Spleen (tissue), 11 donors: ENCODE data around the gene PRPSAP1. TPM values are rescaled to one million over a fixed set of nuclear protein-coding genes. Genes with fewer than 3 reads are reported as not detected.
A peak's percentile ranks its signal among the peaks of the same experiment; 100 is the strongest.

Source experiments
- DNase-seq: peaks from one replicate; pipeline ENCODE4 v3.0.0-alpha.2; 2020
- H3K27ac ChIP-seq, 8 donors: fragments of 200-600 bp; sonication (generic) in 7 of 8; 1 replicate in 4 of 8; 2 replicates in 4 of 8; pipeline versions ENCODE4 v1.5.0 to v1.8.0; 2016 to 2021; ENCODE audit warnings: inconsistent platforms in 4 of 8, mild to moderate bottlenecking in 4 of 8, moderate library complexity in 1 of 8
- H3K27me3 ChIP-seq, 7 donors: fragments of 200-600 bp; sonication (generic) in 6 of 7; replicated peaks in 1 of 7; 1 replicate in 4 of 7; 2 replicates in 3 of 7; pipeline versions ENCODE4 v1.5.0 to v1.8.0; 2016 to 2021; ENCODE audit warnings: inconsistent platforms in 3 of 7, mild to moderate bottlenecking in 1 of 7
- H3K36me3 ChIP-seq, 6 donors: fragments of 200-600 bp; sonication (generic) in 5 of 6; 1 replicate in 4 of 6; 2 replicates in 2 of 6; pipeline versions ENCODE4 v1.5.0 to v1.8.0; 2016 to 2021; ENCODE audit warnings: inconsistent platforms in 2 of 6
- H3K4me1 ChIP-seq, 6 donors: fragments of 200-600 bp; sonication (generic) in 5 of 6; 1 replicate in 3 of 6; 2 replicates in 3 of 6; pipeline versions ENCODE4 v1.5.0 to v1.8.0; 2016 to 2021; ENCODE audit warnings: inconsistent platforms in 3 of 6
- H3K4me3 ChIP-seq, 8 donors: fragments of 200-600 bp; sonication (generic) in 7 of 8; 1 replicate in 4 of 8; 2 replicates in 4 of 8; pipeline versions ENCODE4 v1.5.0 to v1.8.0; 2016 to 2021; ENCODE audit warnings: inconsistent platforms in 4 of 8, mild to moderate bottlenecking in 4 of 8, moderate library complexity in 2 of 8
- H3K9me3 ChIP-seq, 8 donors: fragments of 200-600 bp; sonication (generic) in 7 of 8; 1 replicate in 4 of 8; 2 replicates in 4 of 8; pipeline versions ENCODE4 v1.5.0 to v1.8.0; 2016 to 2021; ENCODE audit warnings: inconsistent platforms in 4 of 8
- CTCF ChIP-seq, 11 experiments: fragments of 200-600 bp in 7 of 11; fragments of 450-650 bp in 4 of 11; sonication (generic) in 4 of 11; IDR thresholded peaks in 8 of 11; conservative IDR thresholded peaks in 3 of 11; 1 replicate in 7 of 11; 2 replicates in 4 of 11; pipeline versions ENCODE4 v1.4.0 to v1.8.0; 2016 to 2021; ENCODE audit warnings: antibody characterized with exemption in 11 of 11, inconsistent platforms in 4 of 11, mild to moderate bottlenecking in 1 of 11
- POLR2A ChIP-seq, 3 donors: fragments of 450-650 bp; IDR thresholded peaks; one replicate each; pipeline ENCODE4 v1.5.1; 2017; ENCODE audit warnings: antibody characterized with exemption in 3 of 3, mild to moderate bottlenecking in 1 of 3
- POLR2AphosphoS5 ChIP-seq, 3 donors: sonication (generic); formaldehyde crosslinking; IDR thresholded peaks; one replicate each; pipeline ENCODE4 v1.5.1; 2017; ENCODE audit warnings: antibody characterized with exemption in 3 of 3
- WGBS, 5 donors: extraction: QIAGEN DNeasy Blood & Tissue Kit in 3 of 5; methylation state at CpG; one replicate each; pipeline versions ENCODE4 v1.1.5 to v1.1.7; 2013 to 2018; 5-methylcytosine and 5-hydroxymethylcytosine counted together
- intact Hi-C: fragments of 100-400 bp; cut with DNase I; formaldehyde crosslinking; loops from one replicate; pipeline ENCODE4 v1.15.0; 2023; ENCODE audit warnings: low total_unique reads
- polyA plus RNA-seq, 3 donors: library from polyadenylated mRNA; stranded (reverse); fragments of 200-250 nt; gene quantifications; one replicate each; pipeline ENCODE4 v1.2.1, GENCODE V29; 2013
- total RNA-seq, 7 donors: library from RNA; depleted of rRNA in 3 of 7; stranded (reverse); fragments of >200 nt in 3 of 7; fragmentation: NEBNext Ultra II Directional in 4 of 7; extraction: Animal tissue kit (Norgen Biotek cat#: 25700) in 4 of 7; gene quantifications; one replicate each; pipeline versions ENCODE4 v1.1.0 to v1.2.1, GENCODE V29; 2016 to 2021
- donor health status: healthy with polysubstance abuse.
- donor health status: DM: no; HTN: no; CAD: no; lungs with moderate emphysema.
- donor health status: DM: no; HTN: no; CAD: no.
- donor health status: Bipolar disorder and iron deficiency.
- donor health status: healthy.
- donor health status: DM: no; HTN: no; CAD: no.
- donor health status: DM: yes; HTN: yes; CAD: no.

PRPSAP1 gene
- total and polyA plus RNA-seq, 10 donors = 17.5 to 54.1 (median 35.8) TPM

DNA sequence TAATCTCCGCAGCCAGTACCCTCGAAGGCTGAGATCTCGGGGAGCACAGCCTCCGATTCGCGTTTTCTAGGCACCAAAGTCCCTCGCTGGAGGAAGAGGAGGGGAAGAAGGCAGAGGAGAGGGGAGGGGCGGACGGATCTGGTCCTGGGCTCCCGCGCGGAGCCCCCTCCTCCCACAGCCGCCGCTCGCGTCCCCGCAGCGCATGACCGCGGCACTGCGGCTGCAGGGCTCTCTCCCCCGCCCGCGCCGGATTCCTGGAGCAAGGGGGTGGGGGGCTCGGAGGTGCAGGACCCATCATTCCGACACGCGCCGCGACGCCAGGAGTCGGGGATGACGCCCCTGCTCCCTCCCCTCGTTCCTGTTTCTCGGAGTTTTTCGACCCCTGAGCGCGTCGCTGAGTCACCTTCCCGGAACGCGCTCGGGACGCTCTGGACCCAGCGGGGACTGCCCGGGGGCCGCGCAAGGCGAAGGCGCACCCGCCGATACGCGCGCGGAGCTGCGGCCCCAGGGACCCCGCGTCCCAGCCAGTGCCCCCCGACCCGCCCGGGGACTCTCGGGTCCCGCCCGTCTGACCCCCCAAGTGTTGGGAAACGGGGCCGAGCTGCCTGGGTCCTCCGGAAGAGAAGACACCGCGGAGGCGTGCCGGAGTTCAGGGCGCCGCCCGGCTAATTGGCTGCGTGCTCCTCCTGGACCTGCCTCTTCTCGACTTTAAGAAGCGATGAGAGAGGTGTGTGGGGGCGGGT, 29.3 kb upstream of the PRPSAP1 start:
- H3K4me1 ChIP-seq = peaks cover 21 to 58% (median 43%) of the 10 kb centered on the region in 6 donors
- WGBS, 5 donors = 0 to 1% (median 1%) methylated on average over 22 to 80 of the region's 80 CpGs
- TF ChIP-seq POLR2AphosphoS5 (IDR thresholded peaks at IDR 0.05) (peak in 1 of 3 donors; percentile 69), POLR2A (IDR thresholded peaks at IDR 0.05) (no peak)
- H3K4me3 ChIP-seq = peak overlapping the region; percentile 58 to 92 (median 70)
- no peaks in the 10 kb centered on the region for H3K36me3 ChIP-seq
- intact Hi-C loops = no loop called here
- peak overlapping the region; percentile 63 to 86 (median 77) for H3K27ac ChIP-seq
- no peaks in the 10 kb centered on the region for H3K9me3 ChIP-seq
- peak; percentile 90 for DNase-seq
- H3K27me3 ChIP-seq = peaks cover 0 to 36% (median 19%) of the 10 kb centered on the region in 7 donors

DNA sequence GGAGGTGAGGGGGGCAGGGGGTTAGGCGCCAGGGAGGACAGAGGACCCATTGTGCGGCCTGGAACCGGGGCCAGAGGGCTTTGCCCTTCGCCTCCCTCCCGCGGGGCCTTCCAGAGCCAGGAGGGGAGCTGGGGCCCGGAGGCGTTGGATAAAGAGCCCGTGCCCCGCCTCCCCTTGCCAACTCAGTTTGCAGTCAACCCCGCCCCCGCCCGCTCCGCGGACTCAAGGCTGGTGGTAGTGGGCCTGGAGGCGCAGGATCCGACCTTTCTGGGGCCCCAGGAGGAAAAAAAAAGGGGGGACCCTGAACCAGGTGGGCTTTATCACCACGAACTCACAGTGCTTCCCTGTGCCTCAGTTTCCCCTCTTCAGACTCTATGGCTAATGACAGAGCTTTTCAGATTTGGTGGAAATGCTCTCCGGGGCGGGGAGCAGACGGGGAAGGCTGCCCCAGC, 28.7 kb upstream of the PRPSAP1 start:
- H3K27ac ChIP-seq = peak overlapping the region in 5 of 8 donors; percentile 63 to 86 (median 78)
- peak overlapping the region in 7 of 8 donors; percentile 62 to 92 (median 72) for H3K4me3 ChIP-seq
- 11 to 41% (median 21%) methylated on average over 17 to 21 of the region's 21 CpGs for WGBS, 5 donors
- H3K36me3 ChIP-seq = no peaks in the 10 kb centered on the region
- H3K9me3 ChIP-seq = no peaks in the 10 kb centered on the region
- intact Hi-C loops = no loop called here
- H3K4me1 ChIP-seq = peaks cover 21 to 58% (median 43%) of the 10 kb centered on the region in 6 donors
- peaks cover 0 to 36% (median 19%) of the 10 kb centered on the region in 7 donors for H3K27me3 ChIP-seq
- peak; percentile 81 for DNase-seq
- TF ChIP-seq POLR2A (IDR thresholded peaks at IDR 0.05) = no peak
- no peak for TF ChIP-seq CTCF (IDR thresholded peaks at IDR 0.05 in 8 of 11, conservative IDR thresholded peaks at IDR 0.05 in 3 of 11)
- TF ChIP-seq POLR2AphosphoS5 (IDR thresholded peaks at IDR 0.05) = no peak

DNA sequence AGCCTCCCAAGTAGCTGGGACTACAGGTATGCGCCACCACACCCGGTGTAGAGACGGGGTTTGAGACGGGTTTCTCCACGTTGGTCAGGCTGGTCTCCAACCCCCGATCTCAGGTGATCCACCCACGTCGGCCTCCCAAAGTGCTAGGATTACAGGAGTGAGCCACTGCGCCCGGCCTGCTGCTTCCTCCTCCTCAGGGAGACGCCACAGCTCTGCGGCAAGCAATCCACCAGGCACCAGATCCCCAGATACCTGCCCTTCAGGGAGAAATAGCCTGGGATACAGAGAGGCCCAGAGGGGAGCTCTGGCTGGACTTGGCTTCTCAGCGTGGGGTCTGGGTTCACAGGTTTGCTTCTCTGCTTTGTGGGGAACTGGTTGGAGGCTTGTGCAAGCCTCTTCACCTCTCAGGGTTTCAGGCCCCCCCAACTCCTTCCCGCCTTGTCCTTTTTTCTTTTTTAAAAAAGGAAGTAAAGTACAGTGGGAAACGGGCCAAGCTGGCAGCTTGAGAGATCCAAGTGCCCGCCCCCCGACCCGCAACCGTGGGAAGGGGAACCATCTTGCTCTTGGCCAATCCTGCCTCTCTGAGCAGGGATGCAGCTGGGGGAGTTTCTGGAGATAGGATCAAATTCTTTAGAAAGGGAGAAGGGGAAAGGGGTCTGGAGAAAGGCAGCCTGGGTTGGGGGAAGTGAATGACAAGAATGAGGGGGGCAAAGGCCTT, 28.1 kb upstream of the PRPSAP1 start:
- Histone ChIP-seq H3K27me3 (peaks cover 0 to 36% (median 19%) of the 10 kb centered on the region in 7 donors), H3K27ac (peak overlapping the region in 3 of 8 donors; percentile 78 to 86 (median 84)), H3K36me3 (no peaks in the 10 kb centered on the region), H3K4me1 (peaks cover 21 to 60% (median 43%) of the 10 kb centered on the region in 6 donors), H3K4me3 (peak overlapping the region in 4 of 8 donors; percentile 64 to 92 (median 76)), H3K9me3 (no peaks in the 10 kb centered on the region)
- WGBS, 5 donors = 50 to 81% (median 61%) methylated on average over 19 of the region's 19 CpGs
- TF ChIP-seq POLR2A (IDR thresholded peaks at IDR 0.05) (no peak), CTCF (IDR thresholded peaks at IDR 0.05 in 8 of 11, conservative IDR thresholded peaks at IDR 0.05 in 3 of 11) (no peak), POLR2AphosphoS5 (IDR thresholded peaks at IDR 0.05) (no peak)
- DNase-seq = no peak
- intact Hi-C loops = no loop called here

GRCh38 chr17:76379646-76380376, 26.1 kb upstream of the PRPSAP1 start:
- 92 to 98% (median 93%) methylated on average over 20 to 21 of the region's 21 CpGs for WGBS, 5 donors

More at GRCh38 chr17:76379646-76380376, 26.1 kb upstream of the PRPSAP1 start:
- H3K36me3 ChIP-seq = no peaks in the 10 kb centered on the region
- H3K9me3 ChIP-seq = no peaks in the 10 kb centered on the region
- H3K4me3 ChIP-seq = no peak overlapping the region
- peaks cover 0 to 26% (median 14%) of the 10 kb centered on the region in 7 donors for H3K27me3 ChIP-seq
- peaks cover 8 to 48% (median 27%) of the 10 kb centered on the region in 6 donors for H3K4me1 ChIP-seq
- intact Hi-C loops = no loop called here
- no peak for TF ChIP-seq POLR2A (IDR thresholded peaks at IDR 0.05)
- TF ChIP-seq POLR2AphosphoS5 (IDR thresholded peaks at IDR 0.05) = no peak
- TF ChIP-seq CTCF (IDR thresholded peaks at IDR 0.05 in 8 of 11, conservative IDR thresholded peaks at IDR 0.05 in 3 of 11) = no peak
- no peak for DNase-seq
- H3K27ac ChIP-seq = no peak overlapping the region
